Measurements from ENCODE around the gene BAAT. TPM values are rescaled to one million over a fixed set of nuclear protein-coding genes. Genes with fewer than 3 reads are reported as not detected.

Gene BAAT
- total RNA-seq, 1 donor: under 0.01 TPM

DNA sequence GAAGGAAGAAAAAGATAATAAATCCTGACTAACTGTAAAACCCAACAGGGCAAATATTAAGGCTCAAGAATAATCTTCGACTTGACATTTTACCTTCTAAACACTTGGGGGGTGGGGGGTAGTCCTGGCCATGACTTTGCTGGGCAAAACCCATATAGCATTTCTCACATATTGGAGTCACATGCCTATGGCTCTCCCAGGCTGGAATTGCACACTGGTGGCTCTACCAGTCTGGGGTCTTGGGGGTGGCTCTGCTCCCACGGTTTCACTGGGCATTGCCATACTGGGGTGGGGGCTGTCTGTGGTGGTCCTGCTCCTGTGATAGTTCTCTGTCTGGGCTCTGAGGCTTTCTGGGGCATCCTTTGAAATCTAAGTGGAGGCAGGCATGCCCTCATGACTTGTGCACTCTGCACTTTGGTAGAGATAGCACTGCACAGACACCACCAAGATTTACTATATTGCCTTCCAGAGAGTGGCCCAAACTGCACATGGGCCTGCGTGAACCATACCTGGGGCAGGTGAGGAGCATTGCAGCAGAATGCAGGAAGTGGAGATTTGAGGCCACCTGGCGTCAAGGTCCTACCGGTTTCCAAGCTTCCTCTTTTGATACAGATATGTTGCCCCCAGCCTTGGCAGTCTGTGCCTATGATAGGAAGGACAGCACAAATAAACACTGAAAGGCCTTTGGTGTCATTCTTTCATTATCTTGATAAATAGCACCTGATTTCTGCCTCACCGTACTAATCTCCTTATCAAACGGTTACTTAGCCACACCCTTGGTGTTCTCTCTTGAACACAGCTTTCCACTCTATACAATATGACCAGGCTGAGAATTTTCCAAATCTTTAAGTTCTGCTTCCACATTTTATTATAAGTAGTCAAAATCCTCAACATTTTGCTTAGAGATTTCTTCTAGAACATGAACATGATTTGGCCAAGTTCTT lies 29.8 kb downstream of the BAAT start:
- Histone ChIP-seq H2AFZ (ENCODE audit: low read length) (no peak overlapping the region), H3K4me3 (ENCODE audit: insufficient read depth, low read length) (no peak overlapping the region), H3K4me1 (ENCODE audit: insufficient read depth, low read length) (no peaks in the 10 kb centered on the region), H3K27ac (ENCODE audit: low read depth, low read length) (no peak overlapping the region), H3K4me2 (ENCODE audit: insufficient read depth, low read length) (no peak overlapping the region), H3K36me3 (ENCODE audit: insufficient read depth, low read length) (no peaks in the 10 kb centered on the region), H3K9me3 (ENCODE audit: low read depth, low read length) (no peaks in the 10 kb centered on the region), H4K20me1 (ENCODE audit: insufficient read depth, low read length) (no peaks in the 10 kb centered on the region), H3K79me2 (ENCODE audit: insufficient read depth, low read length) (no peaks in the 10 kb centered on the region), H3K27me3 (ENCODE audit: insufficient read depth, low read length) (no peaks in the 10 kb centered on the region)
- no peak for DNase-seq (ENCODE audit: insufficient read length, low spot score, missing footprints)
- TF ChIP-seq, protein P1, sequence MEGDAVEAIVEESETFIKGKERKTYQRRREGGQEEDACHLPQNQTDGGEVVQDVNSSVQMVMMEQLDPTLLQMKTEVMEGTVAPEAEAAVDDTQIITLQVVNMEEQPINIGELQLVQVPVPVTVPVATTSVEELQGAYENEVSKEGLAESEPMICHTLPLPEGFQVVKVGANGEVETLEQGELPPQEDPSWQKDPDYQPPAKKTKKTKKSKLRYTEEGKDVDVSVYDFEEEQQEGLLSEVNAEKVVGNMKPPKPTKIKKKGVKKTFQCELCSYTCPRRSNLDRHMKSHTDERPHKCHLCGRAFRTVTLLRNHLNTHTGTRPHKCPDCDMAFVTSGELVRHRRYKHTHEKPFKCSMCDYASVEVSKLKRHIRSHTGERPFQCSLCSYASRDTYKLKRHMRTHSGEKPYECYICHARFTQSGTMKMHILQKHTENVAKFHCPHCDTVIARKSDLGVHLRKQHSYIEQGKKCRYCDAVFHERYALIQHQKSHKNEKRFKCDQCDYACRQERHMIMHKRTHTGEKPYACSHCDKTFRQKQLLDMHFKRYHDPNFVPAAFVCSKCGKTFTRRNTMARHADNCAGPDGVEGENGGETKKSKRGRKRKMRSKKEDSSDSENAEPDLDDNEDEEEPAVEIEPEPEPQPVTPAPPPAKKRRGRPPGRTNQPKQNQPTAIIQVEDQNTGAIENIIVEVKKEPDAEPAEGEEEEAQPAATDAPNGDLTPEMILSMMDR (IDR thresholded peaks at IDR 0.05; ENCODE audit: extremely low read depth, low read depth, low read length): no peak

DNA sequence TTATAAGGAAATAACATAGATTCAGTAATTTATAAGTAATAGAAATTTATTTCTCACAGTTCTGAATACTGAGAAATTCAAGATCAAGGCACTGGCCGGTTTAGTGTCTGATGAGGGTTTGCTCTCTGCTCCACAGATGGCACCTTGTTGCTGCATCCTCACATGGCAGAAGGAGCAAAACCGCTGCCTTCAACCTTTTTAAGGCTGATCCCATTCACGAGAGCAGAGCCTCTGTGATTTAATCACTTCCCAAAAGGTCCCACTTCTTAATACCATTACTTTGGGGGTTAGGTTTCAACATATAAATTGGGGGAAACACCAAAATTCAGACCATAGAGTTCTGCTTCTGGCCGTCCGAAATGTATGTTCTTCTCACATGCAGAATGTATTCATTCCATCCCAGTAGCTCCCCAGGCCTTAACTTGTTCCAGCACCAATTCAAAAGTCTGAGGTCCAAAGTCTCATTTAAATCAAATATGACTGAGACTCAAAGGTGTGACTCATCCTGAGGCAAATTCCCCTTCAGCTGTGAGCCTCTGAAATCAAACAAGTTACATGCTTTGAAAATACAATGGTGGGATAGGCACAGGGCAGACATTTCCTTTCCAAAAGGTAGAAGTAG lies 30.6 kb downstream of the BAAT start:
- Histone ChIP-seq H3K9me3 (ENCODE audit: low read depth, low read length) (no peaks in the 10 kb centered on the region), H2AFZ (ENCODE audit: low read length) (no peak overlapping the region), H3K27ac (ENCODE audit: low read depth, low read length) (no peak overlapping the region), H3K4me3 (ENCODE audit: insufficient read depth, low read length) (no peak overlapping the region), H3K27me3 (ENCODE audit: insufficient read depth, low read length) (no peaks in the 10 kb centered on the region), H3K36me3 (ENCODE audit: insufficient read depth, low read length) (no peaks in the 10 kb centered on the region), H4K20me1 (ENCODE audit: insufficient read depth, low read length) (no peaks in the 10 kb centered on the region), H3K79me2 (ENCODE audit: insufficient read depth, low read length) (no peaks in the 10 kb centered on the region), H3K4me1 (ENCODE audit: insufficient read depth, low read length) (no peaks in the 10 kb centered on the region), H3K4me2 (ENCODE audit: insufficient read depth, low read length) (no peak overlapping the region)
- DNase-seq (ENCODE audit: insufficient read length, low spot score, missing footprints): no peak
- TF ChIP-seq, protein P1 (IDR thresholded peaks at IDR 0.05; ENCODE audit: extremely low read depth, low read depth, low read length): no peak

DNA sequence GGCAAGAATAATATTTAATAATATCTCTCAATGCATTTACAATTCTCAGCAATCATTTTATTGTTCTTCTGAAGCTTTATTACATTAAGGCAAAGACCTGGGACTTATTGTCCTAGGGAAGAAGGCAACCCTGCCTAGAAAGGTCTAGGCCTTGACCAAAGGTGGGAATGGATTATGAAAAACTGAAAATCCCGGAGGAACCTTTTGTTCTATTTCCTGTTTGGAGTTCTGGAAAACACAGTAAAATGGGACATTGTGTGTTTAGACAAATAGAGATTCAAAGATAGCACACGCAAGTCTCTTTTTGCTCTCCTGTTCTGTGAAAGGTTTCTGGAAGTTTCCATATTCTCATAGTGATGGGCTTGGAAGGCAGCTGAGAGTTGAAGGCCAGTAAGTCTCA lies 31.1 kb downstream of the BAAT start:
- H3K27me3 ChIP-seq (ENCODE audit: insufficient read depth, low read length): no peaks in the 10 kb centered on the region
- no peaks in the 10 kb centered on the region for H3K4me1 ChIP-seq (ENCODE audit: insufficient read depth, low read length)
- H2AFZ ChIP-seq (ENCODE audit: low read length): no peak overlapping the region
- H3K27ac ChIP-seq (ENCODE audit: low read depth, low read length): no peak overlapping the region
- no peak overlapping the region for H3K4me3 ChIP-seq (ENCODE audit: insufficient read depth, low read length)
- H3K4me2 ChIP-seq (ENCODE audit: insufficient read depth, low read length): no peak overlapping the region
- H3K79me2 ChIP-seq (ENCODE audit: insufficient read depth, low read length): no peaks in the 10 kb centered on the region
- TF ChIP-seq, protein P1 (IDR thresholded peaks at IDR 0.05; ENCODE audit: extremely low read depth, low read depth, low read length): no peak
- DNase-seq (ENCODE audit: insufficient read length, low spot score, missing footprints): no peak
- H3K9me3 ChIP-seq (ENCODE audit: low read depth, low read length): no peaks in the 10 kb centered on the region
- no peaks in the 10 kb centered on the region for H4K20me1 ChIP-seq (ENCODE audit: insufficient read depth, low read length)
- no peaks in the 10 kb centered on the region for H3K36me3 ChIP-seq (ENCODE audit: insufficient read depth, low read length)

DNA sequence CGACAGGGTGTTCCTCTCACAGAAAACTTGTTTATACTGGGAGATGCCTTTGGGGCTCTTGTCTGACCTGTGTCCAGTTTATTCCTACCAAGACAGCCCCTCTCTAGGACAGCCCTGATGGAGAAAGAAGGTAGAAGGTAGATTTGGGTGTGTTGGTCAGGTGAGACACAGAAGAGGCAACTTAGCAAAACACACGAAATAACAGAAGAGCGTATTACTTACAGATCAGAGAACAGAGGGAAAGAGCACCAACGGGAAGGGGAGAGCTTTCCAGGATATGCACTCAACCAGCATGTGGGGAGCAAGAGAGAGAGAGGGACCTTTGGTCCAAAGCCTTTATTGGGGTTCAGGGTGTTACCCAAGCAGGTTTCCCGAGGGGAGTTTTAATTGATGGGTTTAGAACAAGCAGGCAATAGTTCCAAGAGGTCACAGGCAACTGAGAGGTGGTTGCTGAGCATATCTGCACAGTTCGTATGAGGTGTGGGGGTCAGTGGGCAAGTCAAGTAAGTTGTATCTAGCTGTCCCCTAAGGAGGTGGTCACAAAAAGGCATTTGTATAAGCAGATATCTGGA lies 31.8 kb downstream of the BAAT start:
- no peaks in the 10 kb centered on the region for H3K4me1 ChIP-seq (ENCODE audit: insufficient read depth, low read length)
- H3K27me3 ChIP-seq (ENCODE audit: insufficient read depth, low read length): no peaks in the 10 kb centered on the region
- no peaks in the 10 kb centered on the region for H3K79me2 ChIP-seq (ENCODE audit: insufficient read depth, low read length)
- H3K4me2 ChIP-seq (ENCODE audit: insufficient read depth, low read length): no peak overlapping the region
- no peaks in the 10 kb centered on the region for H3K36me3 ChIP-seq (ENCODE audit: insufficient read depth, low read length)
- no peak for DNase-seq (ENCODE audit: insufficient read length, low spot score, missing footprints)
- no peak overlapping the region for H3K27ac ChIP-seq (ENCODE audit: low read depth, low read length)
- H3K9me3 ChIP-seq (ENCODE audit: low read depth, low read length): no peaks in the 10 kb centered on the region
- H2AFZ ChIP-seq (ENCODE audit: low read length): no peak overlapping the region
- no peak overlapping the region for H3K4me3 ChIP-seq (ENCODE audit: insufficient read depth, low read length)
- TF ChIP-seq, protein P1 (IDR thresholded peaks at IDR 0.05; ENCODE audit: extremely low read depth, low read depth, low read length): no peak
- H4K20me1 ChIP-seq (ENCODE audit: insufficient read depth, low read length): no peaks in the 10 kb centered on the region
